ENCODE results near the gene MAP2K4.

The MAP2K4 gene

DNA sequence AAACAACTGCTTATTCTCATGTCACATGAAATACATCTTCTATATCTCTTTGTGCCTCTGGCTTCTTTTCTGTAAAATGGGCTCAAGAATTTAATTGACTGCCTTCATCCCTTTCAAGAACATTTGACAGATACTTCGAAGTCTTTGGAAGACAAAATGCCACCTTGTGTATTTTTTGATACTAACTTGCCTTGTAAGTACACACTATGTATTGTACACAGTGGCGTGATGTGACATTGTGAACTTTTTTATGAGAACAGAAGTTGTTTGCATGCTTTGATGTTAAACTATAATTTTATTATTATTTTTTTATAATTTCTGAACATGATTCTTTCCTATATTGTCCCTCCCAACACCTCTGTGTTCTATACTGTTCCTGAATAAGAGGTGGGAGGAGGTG is 73.7 kb downstream of the MAP2K4 start:
- no peak overlapping the region for H3K4me3 ChIP-seq (ENCODE audit: low read length)
- TF ChIP-seq EZH2phosphoT487 (IDR thresholded peaks at IDR 0.05; ENCODE audit: borderline replicate concordance, low read length): no peak
- TF ChIP-seq, protein P1, sequence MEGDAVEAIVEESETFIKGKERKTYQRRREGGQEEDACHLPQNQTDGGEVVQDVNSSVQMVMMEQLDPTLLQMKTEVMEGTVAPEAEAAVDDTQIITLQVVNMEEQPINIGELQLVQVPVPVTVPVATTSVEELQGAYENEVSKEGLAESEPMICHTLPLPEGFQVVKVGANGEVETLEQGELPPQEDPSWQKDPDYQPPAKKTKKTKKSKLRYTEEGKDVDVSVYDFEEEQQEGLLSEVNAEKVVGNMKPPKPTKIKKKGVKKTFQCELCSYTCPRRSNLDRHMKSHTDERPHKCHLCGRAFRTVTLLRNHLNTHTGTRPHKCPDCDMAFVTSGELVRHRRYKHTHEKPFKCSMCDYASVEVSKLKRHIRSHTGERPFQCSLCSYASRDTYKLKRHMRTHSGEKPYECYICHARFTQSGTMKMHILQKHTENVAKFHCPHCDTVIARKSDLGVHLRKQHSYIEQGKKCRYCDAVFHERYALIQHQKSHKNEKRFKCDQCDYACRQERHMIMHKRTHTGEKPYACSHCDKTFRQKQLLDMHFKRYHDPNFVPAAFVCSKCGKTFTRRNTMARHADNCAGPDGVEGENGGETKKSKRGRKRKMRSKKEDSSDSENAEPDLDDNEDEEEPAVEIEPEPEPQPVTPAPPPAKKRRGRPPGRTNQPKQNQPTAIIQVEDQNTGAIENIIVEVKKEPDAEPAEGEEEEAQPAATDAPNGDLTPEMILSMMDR (IDR thresholded peaks at IDR 0.05; ENCODE audit: low read depth, low read length, poor library complexity, severe bottlenecking): no peak
- no peaks in the 10 kb centered on the region for H3K4me1 ChIP-seq (ENCODE audit: control insufficient read depth, low read length)
- H3K79me2 ChIP-seq (ENCODE audit: control insufficient read depth, low read length): no peaks in the 10 kb centered on the region
- H3K36me3 ChIP-seq (ENCODE audit: control insufficient read depth, low read length): peaks cover 11% of the 10 kb centered on the region
- H3K4me2 ChIP-seq (ENCODE audit: low read length): no peak overlapping the region
- no peaks in the 10 kb centered on the region for H3K27me3 ChIP-seq (ENCODE audit: control insufficient read depth, low read length)
- no peaks in the 10 kb centered on the region for H3K9me3 ChIP-seq (ENCODE audit: control insufficient read depth, insufficient read depth, low read length)
- no peaks in the 10 kb centered on the region for H3F3A ChIP-seq (ENCODE audit: control insufficient read depth, insufficient read depth)
- H3K27ac ChIP-seq (ENCODE audit: low read depth, low read length): no peak overlapping the region
- H3K9me2 ChIP-seq (replicated peaks; ENCODE audit: control insufficient read depth, low read length): no peaks in the 10 kb centered on the region
- no peaks in the 10 kb centered on the region for H4K20me1 ChIP-seq (ENCODE audit: control insufficient read depth, insufficient read depth, low read depth, low read length)

DNA sequence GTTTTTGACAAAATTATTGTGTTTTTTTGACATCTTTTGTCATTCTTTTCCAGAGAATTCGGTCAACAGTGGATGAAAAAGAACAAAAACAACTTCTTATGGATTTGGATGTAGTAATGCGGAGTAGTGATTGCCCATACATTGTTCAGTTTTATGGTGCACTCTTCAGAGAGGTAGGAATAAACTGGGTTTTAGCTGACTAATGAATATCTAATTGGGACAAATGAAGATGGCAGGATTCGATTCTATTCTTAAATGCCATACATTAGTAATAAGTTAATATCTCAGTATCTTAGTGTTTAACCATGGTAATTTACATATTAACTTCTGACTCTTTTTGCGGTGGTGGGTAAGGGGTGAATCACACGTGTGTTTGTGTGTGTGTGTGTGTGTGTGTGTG is 74.8 kb downstream of the MAP2K4 start:
- Histone ChIP-seq H3K4me3 (ENCODE audit: low read length) (no peak overlapping the region), H3K9me2 (replicated peaks; ENCODE audit: control insufficient read depth, low read length) (no peaks in the 10 kb centered on the region), H3K4me1 (ENCODE audit: control insufficient read depth, low read length) (no peaks in the 10 kb centered on the region), H3F3A (ENCODE audit: control insufficient read depth, insufficient read depth) (no peaks in the 10 kb centered on the region), H3K27me3 (ENCODE audit: control insufficient read depth, low read length) (no peaks in the 10 kb centered on the region), H4K20me1 (ENCODE audit: control insufficient read depth, insufficient read depth, low read depth, low read length) (no peaks in the 10 kb centered on the region), H3K4me2 (ENCODE audit: low read length) (no peak overlapping the region), H3K36me3 (ENCODE audit: control insufficient read depth, low read length) (peaks cover 11% of the 10 kb centered on the region), H3K27ac (ENCODE audit: low read depth, low read length) (no peak overlapping the region), H3K79me2 (ENCODE audit: control insufficient read depth, low read length) (no peaks in the 10 kb centered on the region), H3K9me3 (ENCODE audit: control insufficient read depth, insufficient read depth, low read length) (no peaks in the 10 kb centered on the region)
- TF ChIP-seq, protein P1 (IDR thresholded peaks at IDR 0.05; ENCODE audit: low read depth, low read length, poor library complexity, severe bottlenecking): no peak
- TF ChIP-seq EZH2phosphoT487 (IDR thresholded peaks at IDR 0.05; ENCODE audit: borderline replicate concordance, low read length): no peak

DNA sequence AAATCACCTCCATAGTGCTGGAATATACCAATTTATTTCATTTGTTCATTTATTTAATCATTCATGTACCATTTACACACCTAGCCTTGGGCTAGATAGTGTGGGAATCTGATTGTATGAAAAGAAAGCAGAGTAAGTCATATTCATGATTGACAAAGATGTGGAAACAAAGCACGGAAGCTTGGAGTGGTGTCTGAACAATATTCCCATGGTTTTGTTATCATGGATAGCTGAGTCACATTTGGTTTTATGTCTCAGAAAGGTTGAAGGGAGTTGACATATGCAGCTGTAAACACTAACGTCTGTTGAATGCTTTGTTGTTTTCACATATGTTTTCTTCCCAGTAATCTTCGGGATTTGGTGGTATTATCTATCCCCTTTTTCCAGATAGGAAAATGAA is 76.6 kb downstream of the MAP2K4 start:
- no peaks in the 10 kb centered on the region for H3K9me2 ChIP-seq (replicated peaks; ENCODE audit: control insufficient read depth, low read length)
- peaks cover 11% of the 10 kb centered on the region for H3K36me3 ChIP-seq (ENCODE audit: control insufficient read depth, low read length)
- TF ChIP-seq EZH2phosphoT487 (IDR thresholded peaks at IDR 0.05; ENCODE audit: borderline replicate concordance, low read length): no peak
- TF ChIP-seq, protein P1 (IDR thresholded peaks at IDR 0.05; ENCODE audit: low read depth, low read length, poor library complexity, severe bottlenecking): no peak
- H3K4me2 ChIP-seq (ENCODE audit: low read length): no peak overlapping the region
- H3K79me2 ChIP-seq (ENCODE audit: control insufficient read depth, low read length): no peaks in the 10 kb centered on the region
- no peaks in the 10 kb centered on the region for H3F3A ChIP-seq (ENCODE audit: control insufficient read depth, insufficient read depth)
- H3K4me3 ChIP-seq (ENCODE audit: low read length): no peak overlapping the region
- H4K20me1 ChIP-seq (ENCODE audit: control insufficient read depth, insufficient read depth, low read depth, low read length): no peaks in the 10 kb centered on the region
- no peak overlapping the region for H3K27ac ChIP-seq (ENCODE audit: low read depth, low read length)
- no peaks in the 10 kb centered on the region for H3K27me3 ChIP-seq (ENCODE audit: control insufficient read depth, low read length)
- H3K4me1 ChIP-seq (ENCODE audit: control insufficient read depth, low read length): no peaks in the 10 kb centered on the region
- H3K9me3 ChIP-seq (ENCODE audit: control insufficient read depth, insufficient read depth, low read length): no peaks in the 10 kb centered on the region

DNA sequence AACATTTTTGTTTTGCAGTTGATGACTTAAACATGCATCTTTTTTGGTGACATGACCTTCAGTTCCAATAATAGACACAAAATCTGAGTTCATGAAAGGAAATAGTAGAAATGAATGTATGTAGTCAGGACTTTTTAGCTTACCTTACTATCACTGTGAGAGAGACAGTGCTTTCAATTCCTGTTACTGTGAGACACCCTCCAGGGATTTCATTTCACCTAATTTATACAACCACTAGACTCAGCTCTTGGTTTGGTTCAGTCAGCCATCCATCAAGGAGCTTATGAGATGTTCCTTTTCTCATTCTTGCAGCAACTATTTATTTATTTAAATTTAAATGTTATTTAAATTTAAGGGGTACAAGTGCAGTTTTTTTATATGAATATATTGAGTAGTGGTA is 77.9 kb downstream of the MAP2K4 start:
- TF ChIP-seq, protein P1 (IDR thresholded peaks at IDR 0.05; ENCODE audit: low read depth, low read length, poor library complexity, severe bottlenecking): no peak
- TF ChIP-seq EZH2phosphoT487 (IDR thresholded peaks at IDR 0.05; ENCODE audit: borderline replicate concordance, low read length): no peak
- H3K27me3 ChIP-seq (ENCODE audit: control insufficient read depth, low read length): no peaks in the 10 kb centered on the region
- no peak overlapping the region for H3K4me2 ChIP-seq (ENCODE audit: low read length)
- no peaks in the 10 kb centered on the region for H3K9me2 ChIP-seq (replicated peaks; ENCODE audit: control insufficient read depth, low read length)
- H3K4me1 ChIP-seq (ENCODE audit: control insufficient read depth, low read length): no peaks in the 10 kb centered on the region
- H3K9me3 ChIP-seq (ENCODE audit: control insufficient read depth, insufficient read depth, low read length): no peaks in the 10 kb centered on the region
- H3F3A ChIP-seq (ENCODE audit: control insufficient read depth, insufficient read depth): no peaks in the 10 kb centered on the region
- no peaks in the 10 kb centered on the region for H3K79me2 ChIP-seq (ENCODE audit: control insufficient read depth, low read length)
- H4K20me1 ChIP-seq (ENCODE audit: control insufficient read depth, insufficient read depth, low read depth, low read length): no peaks in the 10 kb centered on the region
- H3K36me3 ChIP-seq (ENCODE audit: control insufficient read depth, low read length): peaks cover 11% of the 10 kb centered on the region
- H3K27ac ChIP-seq (ENCODE audit: low read depth, low read length): no peak overlapping the region
- no peak overlapping the region for H3K4me3 ChIP-seq (ENCODE audit: low read length)
